ENCODE data around the gene TAMALIN.

TAMALIN gene

GRCh38 chr12:52018433-52019112, 11.8 kb downstream of the TAMALIN start:
- TF ChIP-seq EZH2phosphoT487 (IDR thresholded peaks at IDR 0.05; ENCODE audit: borderline replicate concordance) (no peak), CTCF (conservative IDR thresholded peaks at IDR 0.05; ENCODE audit: low read length) (no peak)
- H3K4me2 ChIP-seq (ENCODE audit: low read depth, low read length, poor library complexity, severe bottlenecking): no peak overlapping the region
- no peaks in the 10 kb centered on the region for H3K36me3 ChIP-seq (ENCODE audit: insufficient read depth, low read length)
- no peak overlapping the region for H2AFZ ChIP-seq (ENCODE audit: low read length)
- H3K4me3 ChIP-seq (ENCODE audit: low read length, poor library complexity, severe bottlenecking): no peak overlapping the region
- peaks cover 26% of the 10 kb centered on the region for H3K4me1 ChIP-seq (ENCODE audit: insufficient read depth, low read length, poor library complexity, severe bottlenecking)
- H3K9ac ChIP-seq (ENCODE audit: low read depth, low read length, poor library complexity, severe bottlenecking): no peak overlapping the region
- no peaks in the 10 kb centered on the region for H3K9me2 ChIP-seq (replicated peaks; ENCODE audit: low read depth, low read length)
- no peaks in the 10 kb centered on the region for H3K9me3 ChIP-seq (ENCODE audit: insufficient read depth, low read depth, low read length)
- no peaks in the 10 kb centered on the region for H3K27me3 ChIP-seq (ENCODE audit: insufficient read depth, low read length, poor library complexity, severe bottlenecking)
- no peaks in the 10 kb centered on the region for H4K20me1 ChIP-seq (ENCODE audit: insufficient read depth, low read length, poor library complexity, severe bottlenecking)
- H3F3A ChIP-seq (ENCODE audit: low read depth): no peaks in the 10 kb centered on the region
- H3K79me2 ChIP-seq (ENCODE audit: insufficient read depth, low read length): no peaks in the 10 kb centered on the region

- no peaks in the 10 kb centered on the region for H3K9me3 ChIP-seq (ENCODE audit: insufficient read depth, low read depth, low read length)
- TF ChIP-seq CTCF (conservative IDR thresholded peaks at IDR 0.05; ENCODE audit: low read length) (no peak), EZH2phosphoT487 (IDR thresholded peaks at IDR 0.05; ENCODE audit: borderline replicate concordance) (no peak)
- no peaks in the 10 kb centered on the region for H3K27me3 ChIP-seq (ENCODE audit: insufficient read depth, low read length, poor library complexity, severe bottlenecking)
- no peak overlapping the region for H3K9ac ChIP-seq (ENCODE audit: low read depth, low read length, poor library complexity, severe bottlenecking)
- no peak overlapping the region for H3K4me3 ChIP-seq (ENCODE audit: low read length, poor library complexity, severe bottlenecking)
- no peak overlapping the region for H2AFZ ChIP-seq (ENCODE audit: low read length)
- H3K36me3 ChIP-seq (ENCODE audit: insufficient read depth, low read length): no peaks in the 10 kb centered on the region
- no peaks in the 10 kb centered on the region for H3K79me2 ChIP-seq (ENCODE audit: insufficient read depth, low read length)
- no peaks in the 10 kb centered on the region for H4K20me1 ChIP-seq (ENCODE audit: insufficient read depth, low read length, poor library complexity, severe bottlenecking)
- no peak overlapping the region for H3K4me2 ChIP-seq (ENCODE audit: low read depth, low read length, poor library complexity, severe bottlenecking)
- H3K9me2 ChIP-seq (replicated peaks; ENCODE audit: low read depth, low read length): no peaks in the 10 kb centered on the region
- no peaks in the 10 kb centered on the region for H3F3A ChIP-seq (ENCODE audit: low read depth)
- H3K4me1 ChIP-seq (ENCODE audit: insufficient read depth, low read length, poor library complexity, severe bottlenecking): peaks cover 27% of the 10 kb centered on the region
These were observed 12.5 kb downstream of the TAMALIN start for GRCh38 chr12:52019113-52019770.

GRCh38 chr12:52020539-52021336, 14.0 kb downstream of the TAMALIN start:
- Histone ChIP-seq H3K9me3 (ENCODE audit: insufficient read depth, low read depth, low read length) (no peaks in the 10 kb centered on the region), H3F3A (ENCODE audit: low read depth) (no peaks in the 10 kb centered on the region), H2AFZ (ENCODE audit: low read length) (peak overlapping the region; percentile 83), H3K36me3 (ENCODE audit: insufficient read depth, low read length) (no peaks in the 10 kb centered on the region), H3K4me3 (ENCODE audit: low read length, poor library complexity, severe bottlenecking) (peak overlapping the region; percentile 68), H3K79me2 (ENCODE audit: insufficient read depth, low read length) (no peaks in the 10 kb centered on the region), H3K9me2 (replicated peaks; ENCODE audit: low read depth, low read length) (no peaks in the 10 kb centered on the region), H3K4me1 (ENCODE audit: insufficient read depth, low read length, poor library complexity, severe bottlenecking) (peaks cover 27% of the 10 kb centered on the region), H4K20me1 (ENCODE audit: insufficient read depth, low read length, poor library complexity, severe bottlenecking) (no peaks in the 10 kb centered on the region), H3K9ac (ENCODE audit: low read depth, low read length, poor library complexity, severe bottlenecking) (peak overlapping the region; percentile 56), H3K27me3 (ENCODE audit: insufficient read depth, low read length, poor library complexity, severe bottlenecking) (no peaks in the 10 kb centered on the region), H3K4me2 (ENCODE audit: low read depth, low read length, poor library complexity, severe bottlenecking) (peak overlapping the region; percentile 78)
- TF ChIP-seq CTCF (conservative IDR thresholded peaks at IDR 0.05; ENCODE audit: low read length) (peak; percentile 86), EZH2phosphoT487 (IDR thresholded peaks at IDR 0.05; ENCODE audit: borderline replicate concordance) (no peak)
